ENCODE results near the gene KIF26B.
"Not testable (repeated sequence)": the region's sequence is repeated elsewhere in the genome, so short reads cannot be mapped to it uniquely, and the experiment has no call there.

Gene KIF26B

GRCh38 chr1:245690156-245690690 is 535.4 kb downstream of the KIF26B start:
- DNase-seq = no peak

GRCh38 chr1:245690946-245691541 is 536.3 kb downstream of the KIF26B start:
- DNase-seq = no peak

- DNase-seq = no peak
Observed at GRCh38 chr1:245691897-245692296, 537.1 kb downstream of the KIF26B start.

DNA sequence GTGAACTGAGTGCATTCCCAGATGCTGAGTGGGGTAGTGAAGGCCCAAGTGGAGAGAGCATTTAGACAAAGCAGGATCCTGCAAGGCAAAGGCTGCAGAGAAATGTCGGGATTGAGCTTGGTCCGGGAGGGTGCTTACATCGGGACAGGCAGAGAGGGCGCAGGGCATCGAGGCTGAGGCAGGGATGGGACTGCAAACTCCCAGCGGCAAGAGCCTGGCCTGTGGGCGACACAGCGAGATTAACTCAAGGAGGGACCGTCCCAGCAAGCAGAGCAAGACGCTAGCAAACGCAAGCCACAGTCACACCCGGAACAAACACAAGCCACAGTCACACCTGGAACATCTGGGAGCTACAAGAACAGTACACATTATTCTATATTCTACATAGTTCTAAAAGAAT is 537.5 kb downstream of the KIF26B start:
- no peak for DNase-seq

DNA sequence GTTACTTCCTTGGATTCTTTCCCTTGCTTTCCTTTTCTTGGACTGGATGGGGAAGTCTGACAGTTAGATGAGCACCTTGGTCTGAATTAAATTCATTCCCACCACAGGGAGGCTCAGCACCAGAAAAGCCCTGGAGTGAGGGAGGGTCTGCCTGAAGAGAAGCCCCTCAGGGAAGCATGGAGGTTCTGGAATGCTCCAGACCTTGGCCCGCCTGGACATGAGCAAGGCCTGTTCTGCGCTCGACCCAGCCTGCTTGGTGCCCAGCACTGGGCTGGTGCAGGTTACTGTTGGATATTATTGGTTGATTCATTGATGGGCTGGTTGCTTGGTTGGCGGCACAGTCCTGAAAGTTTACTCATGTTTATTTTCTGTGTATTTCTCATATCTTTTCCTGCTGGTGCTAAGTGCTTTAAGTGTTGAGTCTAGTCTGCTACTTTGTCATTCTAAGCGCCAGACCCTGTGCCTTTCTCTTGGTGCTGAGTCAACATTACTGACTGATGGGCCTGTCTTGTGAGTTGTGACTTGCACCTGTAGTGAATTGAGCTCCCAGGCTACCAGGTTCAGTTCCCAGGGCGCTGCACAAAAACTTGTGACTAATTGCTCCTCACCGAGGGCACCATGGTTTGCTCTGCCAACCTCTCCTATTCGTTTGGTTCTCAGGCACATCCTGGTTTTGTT is 538.5 kb downstream of the KIF26B start:
- no peak for DNase-seq

DNA sequence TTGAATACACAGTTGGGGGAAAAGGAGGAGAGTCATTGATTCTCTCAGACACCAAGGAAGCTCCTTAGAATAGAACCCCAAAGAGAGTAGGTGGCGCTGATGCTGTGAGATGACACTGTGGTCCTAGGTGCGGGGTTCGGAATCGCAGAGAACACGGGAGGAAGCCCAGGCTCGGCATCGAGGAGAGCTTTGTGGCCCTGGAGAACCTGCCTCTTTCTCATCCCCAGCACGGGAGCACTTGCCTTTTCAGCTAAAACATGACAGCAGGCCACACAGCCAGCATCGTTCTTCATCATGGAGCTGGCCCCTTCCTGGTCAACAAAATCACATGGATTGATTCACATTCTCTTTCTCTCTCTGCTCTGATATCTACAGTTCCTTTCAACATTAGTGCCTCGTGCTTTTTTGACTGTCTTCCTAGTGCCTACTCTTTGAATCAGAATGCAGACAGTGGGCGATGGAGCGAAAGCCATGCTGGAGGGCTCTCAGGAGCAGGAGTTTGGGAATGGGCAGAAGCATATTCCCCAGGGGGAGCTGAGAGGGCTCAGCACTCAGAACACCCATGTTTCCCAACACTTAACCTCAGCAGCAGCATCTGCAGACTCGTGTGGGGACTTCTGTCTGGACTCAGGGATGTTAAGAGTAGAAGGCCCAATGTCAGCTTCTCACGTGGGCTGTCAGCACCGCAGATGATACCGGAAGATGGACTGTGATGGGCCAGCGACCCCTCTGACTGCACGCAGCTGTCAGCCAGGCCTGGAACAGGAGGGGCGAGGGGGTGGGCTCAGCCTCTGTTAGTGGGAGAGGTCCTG is 539.4 kb downstream of the KIF26B start:
- no peak for DNase-seq

GRCh38 chr1:245694753-245695195 is 540.0 kb downstream of the KIF26B start:
- DNase-seq = no peak

DNA sequence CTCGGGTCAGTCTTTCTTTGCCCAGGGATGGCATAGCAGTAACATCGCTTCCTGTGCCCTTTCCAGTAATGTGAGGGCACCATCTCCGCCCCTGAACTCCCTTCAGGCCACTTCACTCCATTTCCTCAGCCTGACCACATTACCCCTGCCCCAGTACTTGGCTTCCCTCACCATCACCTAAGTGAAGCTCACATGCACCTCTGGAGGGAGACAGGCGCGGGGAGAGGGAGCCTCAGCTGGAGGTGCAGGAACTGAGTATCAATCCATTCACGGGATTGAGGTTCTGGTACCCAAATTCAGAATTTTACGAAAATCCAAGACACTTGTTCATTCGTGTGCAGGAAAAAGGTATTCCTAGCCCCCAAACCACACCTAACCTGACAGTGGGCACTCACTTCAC is 540.4 kb downstream of the KIF26B start:
- DNase-seq = no peak

DNA sequence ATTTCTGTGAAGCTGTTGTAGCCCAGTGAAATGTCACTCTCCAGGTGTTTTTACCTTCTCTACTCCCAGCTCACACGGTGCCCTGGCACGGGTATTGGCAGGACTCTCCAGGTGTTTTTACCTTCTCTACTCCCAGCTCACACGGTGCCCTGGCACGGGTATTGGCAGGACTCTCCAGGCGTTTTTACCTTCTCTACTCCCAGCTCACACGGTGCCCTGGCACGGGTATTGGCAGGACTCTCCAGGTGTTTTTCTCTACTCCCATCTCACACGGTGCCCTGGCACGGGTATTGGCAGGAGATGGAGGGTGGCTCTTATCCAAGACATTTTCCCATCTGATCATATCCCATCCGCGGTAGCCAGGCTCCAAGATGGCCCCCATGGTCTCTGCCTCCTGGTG is 540.9 kb downstream of the KIF26B start:
- DNase-seq = not testable (repeated sequence)

DNA sequence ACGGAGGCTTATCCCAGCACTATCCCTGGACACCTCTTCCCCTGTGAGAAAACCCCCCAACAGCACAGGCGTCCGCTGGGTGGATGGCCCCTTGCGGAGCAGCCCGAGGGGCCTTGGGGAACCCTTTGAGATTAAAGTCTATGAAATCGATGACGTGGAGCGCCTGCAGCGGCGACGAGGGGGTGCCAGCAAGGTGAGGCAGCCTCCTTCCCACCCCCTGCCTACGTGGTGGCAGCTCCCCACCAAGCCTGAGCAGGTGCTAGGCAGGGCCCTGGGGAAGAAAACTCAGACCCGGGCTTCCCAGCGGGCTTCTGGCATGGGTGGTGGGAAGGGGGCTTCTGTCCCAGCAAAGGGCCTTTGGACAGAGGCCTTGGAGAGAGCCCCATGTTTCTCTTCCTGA is 543.3 kb downstream of the KIF26B start:
- DNase-seq = no peak

DNA sequence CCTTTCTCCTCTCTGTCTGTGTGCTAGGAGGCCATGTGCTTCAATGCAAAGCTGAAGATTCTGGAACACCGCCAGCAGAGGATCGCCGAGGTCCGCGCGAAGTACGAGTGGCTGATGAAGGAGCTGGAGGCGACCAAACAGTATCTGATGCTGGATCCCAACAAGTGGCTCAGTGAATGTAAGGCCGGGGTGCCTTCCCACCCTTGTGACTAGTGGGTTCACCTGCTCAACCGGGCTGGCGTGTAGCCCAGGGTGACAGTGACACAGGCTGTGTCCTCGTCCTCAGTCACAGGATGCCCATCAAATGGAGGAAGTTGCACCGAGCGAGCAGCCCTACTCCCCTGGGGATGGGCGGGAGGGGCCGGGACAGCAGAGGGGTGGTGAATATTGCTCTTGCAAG is 544.1 kb downstream of the KIF26B start:
- DNase-seq = no peak

- DNase-seq = no peak
Observed at GRCh38 chr1:245700631-245701030, 545.8 kb downstream of the KIF26B start.

GRCh38 chr1:245701631-245702030 is 546.8 kb downstream of the KIF26B start:
- DNase-seq = no peak

DNA sequence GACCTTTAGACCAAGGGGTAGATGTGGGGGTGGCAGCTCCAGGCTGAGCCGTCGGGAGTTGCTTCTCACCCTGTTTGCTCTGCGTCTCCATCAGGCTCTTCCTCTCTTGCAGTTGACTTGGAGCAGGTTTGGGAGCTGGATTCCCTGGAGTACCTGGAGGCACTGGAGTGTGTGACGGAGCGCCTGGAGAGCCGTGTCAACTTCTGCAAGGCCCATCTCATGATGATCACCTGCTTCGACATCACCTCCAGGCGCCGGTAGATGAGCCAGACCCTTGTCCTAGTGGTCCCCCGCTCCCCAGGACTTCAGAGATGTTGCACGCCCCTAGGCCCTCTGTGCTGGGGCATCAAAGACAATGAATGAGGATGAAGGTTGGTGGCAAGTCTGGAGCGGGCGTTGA is 547.6 kb downstream of the KIF26B start:
- DNase-seq = no peak

GRCh38 chr1:245704341-245704740 is 549.6 kb downstream of the KIF26B start:
- no peak for DNase-seq

DNA sequence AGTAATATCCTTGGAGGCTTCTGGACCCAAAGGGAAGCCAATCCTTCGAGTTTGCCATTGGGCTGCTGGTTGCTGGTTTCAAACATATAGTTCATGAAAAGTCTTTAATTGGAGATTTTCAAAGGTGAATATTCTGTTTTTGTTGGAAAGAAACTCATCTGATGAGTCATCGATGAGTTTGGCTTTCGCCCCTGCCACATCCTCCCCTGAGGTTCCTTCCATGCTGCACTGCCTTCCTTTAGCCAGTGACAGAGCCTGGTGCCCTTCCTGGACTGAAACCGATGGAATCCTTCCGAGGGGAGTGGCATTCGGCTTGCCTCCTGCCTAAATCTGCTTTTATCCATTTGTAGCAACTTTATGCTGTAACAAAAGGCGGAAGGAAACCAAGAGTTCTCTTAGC is 550.0 kb downstream of the KIF26B start:
- DNase-seq = no peak

- no peak for DNase-seq
Observed at GRCh38 chr1:245707941-245708340, 553.2 kb downstream of the KIF26B start.

DNA sequence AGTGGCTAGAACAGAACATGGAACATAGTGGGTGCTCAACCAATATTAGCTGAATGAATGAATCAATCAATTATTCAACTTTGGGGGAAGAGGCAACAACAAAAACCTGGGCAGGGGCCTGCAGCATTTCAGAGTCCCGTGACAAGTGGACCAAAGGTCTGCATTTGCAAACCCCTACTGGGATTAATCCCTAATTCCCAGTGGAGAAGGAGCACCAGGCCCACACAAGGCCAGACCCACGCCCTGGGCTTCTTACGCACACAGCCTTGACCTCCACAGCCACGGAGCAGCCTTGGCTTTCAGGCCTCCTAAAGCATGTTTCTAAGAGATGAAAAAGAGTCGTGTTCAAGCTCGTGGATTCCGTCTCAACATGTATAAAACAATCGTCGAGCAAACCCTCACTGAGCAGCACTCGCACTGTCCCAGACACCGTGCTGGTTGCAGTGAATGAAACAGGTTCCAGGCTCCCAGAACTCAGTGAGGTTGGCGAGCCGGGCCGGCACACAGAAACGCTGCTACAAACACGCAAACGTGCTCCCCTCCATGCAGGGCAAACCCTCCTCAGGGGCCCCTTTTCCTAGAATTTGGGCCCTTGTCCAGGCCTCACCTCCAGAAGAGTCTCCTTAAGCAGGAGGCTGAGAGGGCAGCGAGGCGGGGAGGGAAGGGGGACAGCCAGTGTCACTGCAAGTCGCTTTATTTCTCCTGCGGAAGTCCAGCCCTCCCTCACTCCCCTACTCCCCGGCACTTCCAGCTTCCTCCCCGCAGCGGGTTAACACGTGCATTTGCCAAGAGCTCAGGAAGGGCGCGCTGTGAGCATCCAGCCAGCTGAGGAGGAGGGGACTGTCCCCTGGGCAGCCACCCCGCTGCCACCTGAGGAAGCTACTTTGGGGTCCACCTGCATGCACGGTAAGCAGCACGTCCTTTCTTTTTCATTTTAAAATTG is 556.4 kb downstream of the KIF26B start:
- no peak for DNase-seq

GRCh38 chr1:245714027-245714426 is 559.2 kb downstream of the KIF26B start:
- not testable (repeated sequence) for DNase-seq

GRCh38 chr1:245715291-245715701 is 560.5 kb downstream of the KIF26B start:
- no peak for DNase-seq

- no peak for DNase-seq
Observed at GRCh38 chr1:245715970-245716369, 561.2 kb downstream of the KIF26B start.

DNA sequence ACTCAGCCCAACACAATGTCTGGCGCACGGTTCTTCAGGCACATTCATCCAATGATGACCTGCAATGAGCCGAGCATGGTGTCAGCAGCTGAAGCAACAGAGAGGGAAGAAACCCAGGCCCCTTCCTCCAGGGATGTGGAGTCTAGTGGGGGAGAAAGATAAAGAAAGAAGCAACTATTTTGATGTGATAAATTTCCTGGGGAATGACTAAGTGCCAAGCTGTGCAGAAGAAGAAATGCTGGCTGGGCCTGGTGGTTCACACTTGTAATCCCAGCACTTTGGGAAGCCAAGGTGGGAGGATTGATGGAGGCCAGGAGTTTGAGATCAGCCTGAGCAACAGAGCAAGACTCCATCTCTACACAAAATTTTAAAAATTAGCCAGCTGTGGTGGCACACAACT is 561.8 kb downstream of the KIF26B start:
- no peak for DNase-seq

DNA sequence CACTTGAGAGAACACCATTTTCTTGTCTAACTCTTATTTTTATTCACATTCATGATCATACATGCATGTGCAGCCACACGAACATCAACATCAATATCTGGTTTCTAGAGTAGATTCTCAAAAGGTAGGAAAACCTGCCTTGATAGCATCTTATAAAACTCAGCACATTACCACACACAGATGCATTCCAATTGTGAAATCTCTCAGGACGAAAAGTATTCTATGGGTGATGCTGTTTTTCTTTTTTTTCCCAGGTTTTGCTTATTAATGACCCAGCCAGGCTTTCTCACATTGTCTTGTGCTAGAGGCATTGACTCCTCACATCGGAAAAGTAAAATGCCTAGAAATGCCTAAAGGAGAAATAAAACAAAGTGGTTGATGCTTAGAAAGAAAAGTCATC is 562.8 kb downstream of the KIF26B start:
- no peak for DNase-seq

Data from activated CD4-positive, alpha-beta T cell treated with anti-CD3 and anti-CD28 coated beads, Interleukin-10, Interleukin-2, amounts not matched to agents 100 ng/mL and 50 ng/mL, durations not matched to agents 16 hours and 8 hours (primary cell).